Fibroblast of the aortic adventitia (primary cell): ENCODE data around the gene WDR45. TPM values are rescaled to one million over a fixed set of nuclear protein-coding genes. Genes with fewer than 3 reads are reported as not detected.

Experiments used
- DNase-seq: peaks from one replicate; pipeline ENCODE4 v3.0.0-alpha.2; 2010; ENCODE audit warnings: low read depth
- H3K4me3 ChIP-seq: 2 replicates; pipeline ENCODE4 v1.5.1; 2011; ENCODE audit warnings: low read depth, mild to moderate bottlenecking, control low read depth, low read length, moderate library complexity
- total RNA-seq: library from RNA; depleted of rRNA; stranded (reverse); fragments of >200 nt; gene quantifications from 2 replicates; pipeline ENCODE4 v1.2.3, GENCODE V29; 2012; ENCODE audit warnings: low replicate concordance
- TF ChIP-seq, protein P1 (sequence below): IDR thresholded peaks from 2 replicates; pipeline ENCODE4 v1.5.1; 2011; ENCODE audit warnings: mild to moderate bottlenecking, low read length, control low read depth, inconsistent platforms; ENCODE audit not compliant: insufficient read depth

Gene WDR45
- total RNA-seq, 1 donor = 73.9 TPM

DNA sequence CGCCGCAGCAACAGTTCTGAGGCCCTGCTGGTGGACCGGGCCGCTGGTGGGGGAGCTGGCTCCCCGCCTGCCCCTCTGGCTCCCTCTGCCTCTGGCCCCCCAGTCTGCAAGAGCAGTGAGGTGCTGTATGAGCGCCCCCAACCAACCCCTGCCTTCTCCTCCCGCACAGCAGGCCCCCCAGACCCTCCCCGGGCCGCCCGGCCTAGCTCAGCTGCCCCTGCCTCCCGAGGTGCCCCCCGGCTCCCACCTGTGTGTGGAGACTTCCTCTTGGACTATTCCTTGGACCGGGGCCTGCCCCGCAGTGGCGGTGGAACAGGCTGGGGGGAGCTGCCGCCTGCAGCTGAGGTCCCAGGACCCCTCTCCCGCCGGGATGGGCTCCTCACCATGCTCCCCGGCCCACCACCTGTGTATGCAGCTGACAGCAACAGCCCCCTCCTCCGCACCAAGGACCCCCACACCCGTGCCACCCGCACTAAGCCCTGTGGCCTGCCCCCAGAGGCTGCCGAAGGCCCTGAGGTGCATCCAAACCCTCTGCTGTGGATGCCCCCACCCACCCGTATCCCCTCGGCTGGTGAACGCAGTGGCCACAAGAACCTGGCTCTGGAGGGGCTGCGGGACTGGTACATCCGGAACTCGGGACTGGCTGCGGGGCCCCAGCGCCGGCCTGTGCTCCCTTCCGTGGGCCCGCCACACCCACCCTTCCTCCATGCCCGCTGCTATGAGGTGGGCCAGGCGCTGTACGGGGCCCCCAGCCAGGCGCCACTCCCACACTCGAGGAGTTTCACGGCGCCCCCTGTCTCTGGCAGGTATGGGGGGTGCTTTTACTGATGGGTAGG is 12.2 kb downstream of the WDR45 start:
- H3K4me3 ChIP-seq = no peak overlapping the region
- DNase-seq = no peak
- TF ChIP-seq, protein P1, sequence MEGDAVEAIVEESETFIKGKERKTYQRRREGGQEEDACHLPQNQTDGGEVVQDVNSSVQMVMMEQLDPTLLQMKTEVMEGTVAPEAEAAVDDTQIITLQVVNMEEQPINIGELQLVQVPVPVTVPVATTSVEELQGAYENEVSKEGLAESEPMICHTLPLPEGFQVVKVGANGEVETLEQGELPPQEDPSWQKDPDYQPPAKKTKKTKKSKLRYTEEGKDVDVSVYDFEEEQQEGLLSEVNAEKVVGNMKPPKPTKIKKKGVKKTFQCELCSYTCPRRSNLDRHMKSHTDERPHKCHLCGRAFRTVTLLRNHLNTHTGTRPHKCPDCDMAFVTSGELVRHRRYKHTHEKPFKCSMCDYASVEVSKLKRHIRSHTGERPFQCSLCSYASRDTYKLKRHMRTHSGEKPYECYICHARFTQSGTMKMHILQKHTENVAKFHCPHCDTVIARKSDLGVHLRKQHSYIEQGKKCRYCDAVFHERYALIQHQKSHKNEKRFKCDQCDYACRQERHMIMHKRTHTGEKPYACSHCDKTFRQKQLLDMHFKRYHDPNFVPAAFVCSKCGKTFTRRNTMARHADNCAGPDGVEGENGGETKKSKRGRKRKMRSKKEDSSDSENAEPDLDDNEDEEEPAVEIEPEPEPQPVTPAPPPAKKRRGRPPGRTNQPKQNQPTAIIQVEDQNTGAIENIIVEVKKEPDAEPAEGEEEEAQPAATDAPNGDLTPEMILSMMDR = no peak

DNA sequence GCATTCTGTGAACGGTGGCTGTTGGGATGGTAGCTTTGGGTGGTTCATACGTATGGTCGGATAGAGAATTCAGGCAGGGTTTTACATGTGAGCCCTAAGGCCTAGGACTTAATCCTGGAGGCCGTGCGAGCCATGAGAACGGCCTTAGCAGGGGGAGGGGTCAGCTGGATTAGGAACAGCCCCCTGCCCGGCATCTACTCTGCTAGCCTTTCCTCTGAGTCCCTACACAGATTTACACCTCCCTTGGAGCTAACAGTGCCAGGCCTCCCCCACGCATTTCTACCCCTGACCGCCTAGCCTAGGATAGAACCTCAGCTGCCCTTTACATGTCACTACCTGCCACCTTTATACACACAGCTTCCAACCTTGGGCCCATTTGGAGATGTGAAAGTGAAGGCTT is 13.0 kb downstream of the WDR45 start:
- no peak for DNase-seq
- TF ChIP-seq, protein P1 = no peak

DNA sequence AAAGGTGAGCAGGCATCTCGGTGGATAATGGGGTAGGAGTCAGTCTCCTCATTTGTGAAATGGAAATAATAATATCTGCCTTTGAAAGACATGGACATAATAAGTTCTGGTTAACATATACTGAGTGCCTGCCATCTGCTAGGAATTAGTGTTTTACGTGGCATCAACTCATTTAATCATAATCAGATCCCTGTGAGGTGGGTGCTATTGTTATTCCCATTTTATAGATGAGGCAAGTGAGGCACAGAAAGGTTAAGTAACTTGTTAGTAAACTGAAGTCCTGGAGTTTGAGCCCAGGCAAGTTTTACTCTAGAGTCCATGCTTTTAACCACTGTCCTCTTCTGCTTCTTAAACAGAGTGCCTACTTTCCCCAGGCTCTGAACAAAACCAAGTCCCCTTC is 13.4 kb downstream of the WDR45 start:
- H3K4me3 ChIP-seq = no peak overlapping the region
- TF ChIP-seq, protein P1 = no peak
- DNase-seq = no peak

More for the DNA sequence above, 13.0 kb downstream of the WDR45 start:
- H3K4me3 ChIP-seq = no peak overlapping the region

DNA sequence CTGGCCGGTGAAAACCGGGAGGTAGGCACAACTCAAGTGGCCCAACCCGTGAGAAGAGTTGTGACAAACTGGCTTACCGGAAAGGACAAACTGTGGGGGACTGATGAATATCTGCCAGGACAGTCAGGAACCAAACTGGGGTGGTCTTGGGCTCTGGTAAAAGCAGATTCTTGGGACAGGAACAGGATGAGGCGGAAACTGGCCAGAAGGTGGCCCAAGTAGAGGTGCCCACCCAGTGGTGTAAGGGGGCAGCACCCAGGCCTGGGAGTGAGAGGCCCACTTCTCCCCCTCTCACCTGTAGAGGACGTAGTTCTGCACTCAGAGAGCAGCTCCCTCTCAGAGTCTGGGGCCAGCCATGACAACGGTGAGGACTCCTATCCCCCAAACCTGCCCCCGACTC is 15.0 kb downstream of the WDR45 start:
- no peak overlapping the region for H3K4me3 ChIP-seq
- TF ChIP-seq, protein P1 = no peak
- DNase-seq = no peak

DNA sequence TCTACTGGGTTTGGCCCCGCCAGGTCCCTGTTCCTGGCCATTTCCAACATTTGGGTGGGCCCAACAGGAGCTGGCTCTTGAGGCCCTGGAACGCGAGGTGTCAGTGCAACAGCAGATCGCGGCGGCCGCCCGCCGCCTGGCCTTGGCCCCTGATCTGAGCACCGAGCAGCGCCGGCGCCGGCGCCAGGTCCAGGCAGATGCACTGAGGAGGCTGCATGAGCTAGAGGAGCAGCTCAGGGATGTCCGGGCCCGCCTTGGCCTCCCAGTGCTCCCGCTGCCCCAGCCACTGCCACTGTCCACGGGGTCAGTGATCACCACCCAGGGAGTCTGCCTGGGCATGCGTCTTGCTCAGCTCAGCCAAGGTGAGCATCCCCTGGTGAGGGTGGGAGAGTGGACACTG is 15.4 kb downstream of the WDR45 start:
- H3K4me3 ChIP-seq = no peak overlapping the region
- DNase-seq = no peak
- TF ChIP-seq, protein P1 = no peak

DNA sequence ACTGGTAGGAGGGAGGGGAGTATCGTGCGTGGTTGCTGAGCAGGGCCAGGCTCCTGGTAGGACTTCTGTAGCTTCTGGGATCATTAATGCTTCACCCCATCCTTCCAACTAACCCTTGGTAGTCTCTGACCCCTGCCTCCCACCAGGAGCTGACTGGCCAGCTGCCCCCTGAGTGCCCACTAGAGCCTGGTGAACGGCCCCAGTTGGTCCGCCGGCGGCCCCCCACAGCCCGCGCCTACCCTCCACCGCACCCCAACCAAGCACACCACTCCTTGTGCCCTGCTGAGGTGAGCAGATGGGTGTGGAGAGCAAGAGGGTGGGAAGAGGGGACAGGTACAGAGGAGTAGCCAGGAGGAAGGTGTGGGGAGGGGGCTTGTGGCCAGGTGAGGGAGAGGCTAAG is 16.0 kb downstream of the WDR45 start:
- TF ChIP-seq, protein P1 = no peak
- no peak for DNase-seq

DNA sequence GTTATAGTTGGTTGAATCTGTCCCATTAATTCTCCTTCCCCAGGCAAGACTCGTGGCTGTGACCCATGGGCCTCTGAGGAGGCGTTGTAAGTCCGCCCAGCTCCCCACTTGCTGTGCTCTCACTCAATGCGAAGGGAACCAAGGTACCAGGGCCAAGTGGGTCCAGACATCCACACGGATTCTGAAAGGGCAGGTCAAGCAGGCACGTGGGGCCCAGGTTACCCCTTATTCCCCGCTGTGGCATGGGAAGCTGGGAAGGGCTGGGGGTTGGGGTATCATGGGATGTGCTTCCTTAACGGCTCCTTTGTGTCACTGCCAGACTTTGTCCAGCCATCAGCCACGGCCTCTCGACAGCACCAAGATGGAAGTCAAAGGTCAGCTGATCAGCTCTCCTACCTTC is 17.8 kb downstream of the WDR45 start:
- TF ChIP-seq, protein P1 = no peak
- no peak overlapping the region for H3K4me3 ChIP-seq
- DNase-seq = no peak

More for the DNA sequence above, 16.0 kb downstream of the WDR45 start:
- H3K4me3 ChIP-seq = no peak overlapping the region
